Neural progenitor cell (in vitro differentiated cells): Measurements from ENCODE around the gene CLK3. TPM values are rescaled to one million over a fixed set of nuclear protein-coding genes. Genes with fewer than 3 reads are reported as not detected.

Experiments used
- DNase-seq: peaks from one replicate; pipeline ENCODE4 v3.0.0-alpha.2; 2016; ENCODE audit warnings: low spot score
- H2AFZ ChIP-seq: fragments of 200-600 bp; sonication (generic); replicated peaks from 2 replicates; pipeline ENCODE4 v1.6.1; 2016; ENCODE audit warnings: antibody characterized with exemption
- H3F3A ChIP-seq: fragments of 200-600 bp; sonication (generic); 2 replicates; pipeline ENCODE4 v1.6.1; 2016; ENCODE audit warnings: antibody characterized with exemption, low read depth
- H3K27ac ChIP-seq: fragments of 200-600 bp; sonication (generic); 2 replicates; pipeline ENCODE4 v1.5.1; 2016; ENCODE audit warnings: mild to moderate bottlenecking
- H3K27me3 ChIP-seq: fragments of 200-600 bp; sonication (generic); 2 replicates; pipeline ENCODE4 v1.6.1; 2016; ENCODE audit warnings: mild to moderate bottlenecking, moderate library complexity
- H3K36me3 ChIP-seq: fragments of 200-600 bp; sonication (generic); 2 replicates; pipeline ENCODE4 v1.5.1; 2016
- H3K4me1 ChIP-seq: fragments of 200-600 bp; sonication (generic); 2 replicates; pipeline ENCODE4 v1.6.1; 2016; ENCODE audit warnings: mixed run types
- H3K4me2 ChIP-seq: fragments of 200-600 bp; sonication (generic); 2 replicates; pipeline ENCODE4 v1.6.1; 2016
- H3K4me3 ChIP-seq: fragments of 200-600 bp; sonication (generic); 2 replicates; pipeline ENCODE4 v1.5.1; 2016
- H3K79me2 ChIP-seq: fragments of 200-600 bp; sonication (generic); 2 replicates; pipeline ENCODE4 v1.6.1; 2016; ENCODE audit warnings: low read depth
- H3K9ac ChIP-seq: fragments of 200-600 bp; sonication (generic); 2 replicates; pipeline ENCODE4 v1.6.1; 2016
- H3K9me3 ChIP-seq: fragments of 200-600 bp; sonication (generic); 2 replicates; pipeline ENCODE4 v1.5.1; 2016; ENCODE audit warnings: low read depth
- H4K20me1 ChIP-seq: fragments of 200-600 bp; sonication (generic); 2 replicates; pipeline ENCODE4 v1.6.1; 2016; ENCODE audit warnings: low read depth
- H3K27ac Mint-ChIP-seq: 3 replicates; pipeline ENCODE4 v1.8.0; 2021; ENCODE audit warnings: mixed read lengths
- H3K27me3 Mint-ChIP-seq: 2 replicates; pipeline ENCODE4 v1.8.0; 2022; ENCODE audit warnings: low read depth, mild to moderate bottlenecking, inconsistent platforms, moderate library complexity, mixed read lengths; ENCODE audit not compliant: insufficient read depth
- H3K36me3 Mint-ChIP-seq: 3 replicates; pipeline ENCODE4 v1.8.0; 2021; ENCODE audit warnings: mixed read lengths
- H3K4me1 Mint-ChIP-seq: 3 replicates; pipeline ENCODE4 v1.8.0; 2021; ENCODE audit warnings: mixed read lengths
- H3K4me3 Mint-ChIP-seq: 3 replicates; pipeline ENCODE4 v1.8.0; 2021; ENCODE audit warnings: mild to moderate bottlenecking, moderate library complexity, mixed read lengths
- H3K9me3 Mint-ChIP-seq: 3 replicates; pipeline ENCODE4 v1.8.0; 2020; ENCODE audit warnings: mixed read lengths
- EZH2 ChIP-seq: fragments of 200-600 bp; sonication (generic); IDR thresholded peaks from 2 replicates; pipeline ENCODE4 v1.6.1; 2017; ENCODE audit warnings: antibody characterized with exemption, mild to moderate bottlenecking, moderate library complexity
- EZH2phosphoT487 ChIP-seq: fragments of 200-600 bp; sonication (generic); IDR thresholded peaks from 2 replicates; pipeline ENCODE4 v1.6.1; 2017; ENCODE audit warnings: antibody characterized with exemption
- total RNA-seq: library from RNA; depleted of rRNA; stranded (reverse); fragments of >200 nt; gene quantifications from 2 replicates; pipeline ENCODE4 v1.2.3, GENCODE V29; 2015; ENCODE audit warnings: low replicate concordance
- TF ChIP-seq, protein P1 (sequence below): fragments of 200-600 bp; sonication (generic); IDR thresholded peaks from 2 replicates; pipeline ENCODE4 v1.5.1; 2017; ENCODE audit warnings: antibody characterized with exemption, mild to moderate bottlenecking

The CLK3 gene
- total RNA-seq, 1 donor from 2014 or later, result 66.1 TPM

DNA sequence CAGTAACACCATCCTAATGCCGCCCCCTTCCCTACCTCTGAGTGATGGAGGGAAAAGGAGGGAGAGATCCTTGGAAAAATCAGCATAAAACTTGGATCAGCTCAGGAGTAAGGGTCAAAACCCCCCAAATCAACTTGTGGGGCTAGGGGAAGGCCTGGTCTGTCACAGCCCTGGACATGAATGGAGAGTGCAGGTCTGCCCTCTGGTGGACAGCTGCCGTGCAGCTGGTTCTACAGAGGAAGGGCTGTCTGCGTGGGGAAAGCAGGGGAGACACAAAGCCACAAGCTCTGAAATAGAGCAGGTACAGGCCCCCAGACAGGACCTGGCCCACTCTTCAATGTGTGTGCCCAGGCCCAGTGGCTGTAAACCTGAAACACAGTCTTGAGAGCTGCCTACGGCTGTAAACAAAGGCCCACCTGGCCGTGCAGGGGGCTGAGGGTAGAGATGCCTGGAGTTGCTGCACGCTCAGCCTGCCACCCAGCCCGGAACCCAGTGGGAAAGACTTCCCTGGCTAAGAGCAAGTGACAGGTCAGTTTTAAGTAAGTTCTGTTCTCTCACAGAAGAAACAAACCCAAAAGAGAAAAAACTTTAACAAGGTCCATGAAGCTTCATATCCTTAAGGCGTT is 16.4 kb downstream of the CLK3 start:
- H3K9ac ChIP-seq, result no peak overlapping the region
- H3K27ac ChIP-seq, result no peak overlapping the region
- TF ChIP-seq, protein P1, sequence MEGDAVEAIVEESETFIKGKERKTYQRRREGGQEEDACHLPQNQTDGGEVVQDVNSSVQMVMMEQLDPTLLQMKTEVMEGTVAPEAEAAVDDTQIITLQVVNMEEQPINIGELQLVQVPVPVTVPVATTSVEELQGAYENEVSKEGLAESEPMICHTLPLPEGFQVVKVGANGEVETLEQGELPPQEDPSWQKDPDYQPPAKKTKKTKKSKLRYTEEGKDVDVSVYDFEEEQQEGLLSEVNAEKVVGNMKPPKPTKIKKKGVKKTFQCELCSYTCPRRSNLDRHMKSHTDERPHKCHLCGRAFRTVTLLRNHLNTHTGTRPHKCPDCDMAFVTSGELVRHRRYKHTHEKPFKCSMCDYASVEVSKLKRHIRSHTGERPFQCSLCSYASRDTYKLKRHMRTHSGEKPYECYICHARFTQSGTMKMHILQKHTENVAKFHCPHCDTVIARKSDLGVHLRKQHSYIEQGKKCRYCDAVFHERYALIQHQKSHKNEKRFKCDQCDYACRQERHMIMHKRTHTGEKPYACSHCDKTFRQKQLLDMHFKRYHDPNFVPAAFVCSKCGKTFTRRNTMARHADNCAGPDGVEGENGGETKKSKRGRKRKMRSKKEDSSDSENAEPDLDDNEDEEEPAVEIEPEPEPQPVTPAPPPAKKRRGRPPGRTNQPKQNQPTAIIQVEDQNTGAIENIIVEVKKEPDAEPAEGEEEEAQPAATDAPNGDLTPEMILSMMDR, result peak; percentile 87
- TF ChIP-seq EZH2 (no peak), EZH2phosphoT487 (no peak)
- H3K27me3 Mint-ChIP-seq, result peaks cover 6% of the 10 kb centered on the region
- no peak overlapping the region for H3K4me3 ChIP-seq
- no peaks in the 10 kb centered on the region for H3K9me3 Mint-ChIP-seq
- H4K20me1 ChIP-seq, result peaks cover 64% of the 10 kb centered on the region
- no peak overlapping the region for H2AFZ ChIP-seq
- no peaks in the 10 kb centered on the region for H3K9me3 ChIP-seq
- H3K36me3 ChIP-seq, result peaks cover 5% of the 10 kb centered on the region
- DNase-seq, result peak; percentile 72
- no peaks in the 10 kb centered on the region for H3K79me2 ChIP-seq
- peaks cover 12% of the 10 kb centered on the region for H3K36me3 Mint-ChIP-seq
- H3K4me2 ChIP-seq, result no peak overlapping the region
- H3K27ac Mint-ChIP-seq, result no peak overlapping the region
- H3K4me1 ChIP-seq, result no peaks in the 10 kb centered on the region
- peaks cover 2% of the 10 kb centered on the region for H3F3A ChIP-seq
- no peaks in the 10 kb centered on the region for H3K27me3 ChIP-seq
- H3K4me1 Mint-ChIP-seq, result no peaks in the 10 kb centered on the region
- H3K4me3 Mint-ChIP-seq, result no peak overlapping the region

DNA sequence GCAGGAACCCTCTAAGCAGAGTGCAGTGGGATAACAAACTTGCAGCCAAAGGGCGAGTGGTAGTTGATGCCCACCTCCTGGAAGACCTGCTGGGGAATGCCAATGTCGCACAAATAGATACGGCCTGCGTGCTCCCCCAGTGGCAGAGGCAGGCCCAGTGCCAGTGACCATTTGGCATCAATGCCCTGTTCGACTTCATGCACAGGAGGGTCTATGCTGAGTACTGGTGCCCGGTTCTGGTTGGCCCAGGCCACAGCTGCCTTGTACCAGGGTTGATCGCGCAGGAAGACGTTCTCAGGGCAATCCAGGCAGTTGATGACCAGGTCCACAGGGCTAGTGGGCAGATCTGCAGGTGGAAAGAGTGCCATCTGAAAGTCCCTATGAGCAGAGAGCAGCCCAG is 17.0 kb downstream of the CLK3 start:
- Histone ChIP-seq H2AFZ (no peak overlapping the region), H3K4me3 (no peak overlapping the region), H3K36me3 (peaks cover 5% of the 10 kb centered on the region), H4K20me1 (peaks cover 64% of the 10 kb centered on the region), H3K79me2 (no peaks in the 10 kb centered on the region), H3K27ac (no peak overlapping the region), H3K4me2 (no peak overlapping the region), H3K27me3 (no peaks in the 10 kb centered on the region), H3K9ac (no peak overlapping the region), H3K4me1 (no peaks in the 10 kb centered on the region), H3F3A (peaks cover 2% of the 10 kb centered on the region), H3K9me3 (no peaks in the 10 kb centered on the region)
- Mint-ChIP-seq H3K4me3 (no peak overlapping the region), H3K9me3 (no peaks in the 10 kb centered on the region), H3K27ac (no peak overlapping the region), H3K27me3 (peaks cover 6% of the 10 kb centered on the region), H3K4me1 (no peaks in the 10 kb centered on the region), H3K36me3 (peaks cover 12% of the 10 kb centered on the region)
- DNase-seq, result no peak
- TF ChIP-seq, protein P1, result no peak
- TF ChIP-seq EZH2phosphoT487, result no peak
- TF ChIP-seq EZH2, result no peak

DNA sequence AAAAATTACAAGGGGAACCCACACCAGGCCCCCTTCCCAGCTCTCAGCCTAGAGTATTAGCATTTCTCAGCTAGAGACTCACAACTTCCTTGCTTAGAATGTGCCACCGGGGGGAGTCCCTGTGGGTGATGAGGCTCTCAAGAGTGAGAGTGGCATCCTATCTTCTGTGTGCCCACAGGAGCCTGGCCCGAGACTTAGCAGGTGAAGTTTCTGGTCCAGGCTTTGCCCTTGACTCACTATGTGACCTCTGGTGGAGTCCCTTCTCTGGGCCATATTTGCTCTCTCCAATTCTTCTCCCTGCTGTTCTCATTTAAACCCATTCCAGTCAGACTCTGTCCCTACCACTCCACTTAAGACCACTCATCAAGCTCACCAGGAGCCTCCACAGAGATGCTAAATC is 18.1 kb downstream of the CLK3 start:
- Histone ChIP-seq H3K4me3 (no peak overlapping the region), H3K27ac (no peak overlapping the region), H3K4me2 (no peak overlapping the region), H3K36me3 (peaks cover 5% of the 10 kb centered on the region), H3K27me3 (no peaks in the 10 kb centered on the region), H2AFZ (no peak overlapping the region), H3K9ac (no peak overlapping the region), H3K79me2 (no peaks in the 10 kb centered on the region), H3K4me1 (no peaks in the 10 kb centered on the region), H4K20me1 (peaks cover 63% of the 10 kb centered on the region), H3K9me3 (no peaks in the 10 kb centered on the region), H3F3A (peaks cover 2% of the 10 kb centered on the region)
- Mint-ChIP-seq H3K27ac (no peak overlapping the region), H3K36me3 (peaks cover 9% of the 10 kb centered on the region), H3K27me3 (peaks cover under 1% of the 10 kb centered on the region), H3K4me1 (no peaks in the 10 kb centered on the region), H3K9me3 (no peaks in the 10 kb centered on the region), H3K4me3 (no peak overlapping the region)
- DNase-seq, result no peak
- TF ChIP-seq, protein P1, result no peak
- TF ChIP-seq EZH2 (no peak), EZH2phosphoT487 (no peak)
